Inflammatory macrophage (primary cell): Measurements from ENCODE around the gene ATG101.

Experiments used
- DNase-seq, 2 donors: peaks; one replicate each; pipeline ENCODE4 v3.0.0-alpha.2; 2020 to 2022

Gene ATG101

DNA sequence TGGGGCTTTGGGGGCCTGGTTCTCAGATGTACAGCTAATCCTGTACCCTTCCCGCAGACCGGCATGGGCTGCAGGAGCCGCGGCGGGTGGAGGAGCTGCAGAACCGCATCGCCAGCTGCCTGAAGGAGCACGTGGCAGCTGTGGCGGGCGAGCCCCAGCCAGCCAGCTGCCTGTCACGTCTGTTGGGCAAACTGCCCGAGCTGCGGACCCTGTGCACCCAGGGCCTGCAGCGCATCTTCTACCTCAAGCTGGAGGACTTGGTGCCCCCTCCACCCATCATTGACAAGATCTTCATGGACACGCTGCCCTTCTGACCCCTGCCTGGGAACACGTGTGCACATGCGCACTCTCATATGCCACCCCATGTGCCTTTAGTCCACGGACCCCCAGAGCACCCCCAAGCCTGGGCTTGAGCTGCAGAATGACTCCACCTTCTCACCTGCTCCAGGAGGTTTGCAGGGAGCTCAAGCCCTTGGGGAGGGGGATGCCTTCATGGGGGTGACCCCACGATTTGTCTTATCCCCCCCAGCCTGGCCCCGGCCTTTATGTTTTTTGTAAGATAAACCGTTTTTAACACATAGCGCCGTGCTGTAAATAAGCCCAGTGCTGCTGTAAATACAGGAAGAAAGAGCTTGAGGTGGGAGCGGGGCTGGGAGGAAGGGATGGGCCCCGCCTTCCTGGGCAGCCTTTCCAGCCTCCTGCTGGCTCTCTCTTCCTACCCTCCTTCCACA lies 11.0 kb upstream of the ATG101 start:
- DNase-seq: no peak

DNA sequence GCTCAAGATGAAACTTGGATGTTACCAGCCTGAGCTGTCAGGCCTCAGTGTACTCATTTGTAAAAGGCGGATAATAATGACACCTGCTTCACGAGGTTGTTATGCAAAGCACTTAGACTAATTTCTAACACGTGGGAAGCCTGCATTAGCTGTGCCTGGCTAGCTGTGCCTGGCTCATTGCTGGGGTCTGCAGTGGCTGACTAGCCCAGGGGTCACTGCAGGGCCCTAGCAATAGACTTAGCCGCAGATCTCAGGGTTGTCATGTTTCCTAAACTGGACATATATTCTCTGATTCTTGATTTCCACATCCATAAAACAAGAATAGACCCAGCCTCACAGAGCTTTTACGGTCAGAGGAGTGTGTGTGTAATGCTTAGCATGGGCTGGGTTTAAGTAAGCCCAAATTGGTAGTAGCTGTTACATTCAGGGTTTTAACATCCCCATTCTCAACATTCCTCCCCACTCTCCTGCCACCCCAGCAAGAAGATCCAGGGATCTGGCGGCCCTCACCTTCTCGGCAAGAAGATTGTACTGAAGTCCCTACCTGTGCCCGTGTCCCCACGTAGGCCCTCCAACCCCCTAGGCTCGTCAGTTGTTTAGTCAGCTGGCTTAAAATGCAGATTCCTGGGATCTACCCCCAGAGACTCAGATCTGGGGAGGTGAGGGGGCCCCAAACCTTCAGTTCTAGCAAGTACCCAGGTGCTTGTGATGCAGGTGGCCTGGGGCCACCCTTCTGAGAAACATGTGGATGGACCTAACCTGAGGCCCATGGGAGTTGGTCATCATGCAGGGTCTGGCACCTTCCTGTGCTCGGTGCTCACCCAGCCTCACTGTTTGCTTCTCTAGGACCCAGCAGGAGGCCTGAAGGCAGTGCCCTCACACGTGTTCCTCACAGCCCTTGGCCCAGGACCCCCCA lies 9.9 kb upstream of the ATG101 start:
- no peak for DNase-seq

DNA sequence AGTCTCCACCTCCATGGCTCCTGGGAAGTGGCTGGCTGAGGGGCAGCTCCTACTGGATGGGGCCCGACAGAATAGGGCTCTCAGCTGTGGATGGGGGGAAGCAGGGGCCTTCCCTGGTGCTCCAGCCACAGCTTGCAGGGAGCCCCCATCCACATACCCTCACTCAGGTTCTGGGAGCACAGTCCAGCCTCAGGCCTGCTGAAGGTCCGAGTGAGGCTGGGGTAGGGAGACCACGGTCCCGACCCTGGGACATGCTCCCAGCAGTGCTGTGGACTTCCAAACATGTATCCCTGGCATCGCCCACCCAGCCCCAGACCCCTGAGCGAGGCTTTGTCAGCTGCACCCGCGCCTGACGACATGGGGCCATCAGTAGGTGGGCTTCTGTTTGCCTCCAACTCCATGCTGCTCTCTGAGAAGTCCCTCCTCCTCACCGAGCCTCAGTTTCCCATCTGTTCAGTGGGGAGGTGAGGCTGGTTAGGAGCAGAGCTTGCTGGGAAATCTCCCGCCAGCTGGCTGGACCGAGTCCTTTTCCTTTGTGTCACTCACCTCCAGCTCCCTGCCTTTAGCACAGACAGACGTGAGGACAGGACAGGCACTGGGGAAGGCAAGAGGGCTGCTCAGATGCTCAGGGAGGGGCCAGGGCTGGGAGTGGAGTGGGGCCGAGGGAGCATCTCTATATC lies 9.1 kb upstream of the ATG101 start:
- DNase-seq: no peak

DNA sequence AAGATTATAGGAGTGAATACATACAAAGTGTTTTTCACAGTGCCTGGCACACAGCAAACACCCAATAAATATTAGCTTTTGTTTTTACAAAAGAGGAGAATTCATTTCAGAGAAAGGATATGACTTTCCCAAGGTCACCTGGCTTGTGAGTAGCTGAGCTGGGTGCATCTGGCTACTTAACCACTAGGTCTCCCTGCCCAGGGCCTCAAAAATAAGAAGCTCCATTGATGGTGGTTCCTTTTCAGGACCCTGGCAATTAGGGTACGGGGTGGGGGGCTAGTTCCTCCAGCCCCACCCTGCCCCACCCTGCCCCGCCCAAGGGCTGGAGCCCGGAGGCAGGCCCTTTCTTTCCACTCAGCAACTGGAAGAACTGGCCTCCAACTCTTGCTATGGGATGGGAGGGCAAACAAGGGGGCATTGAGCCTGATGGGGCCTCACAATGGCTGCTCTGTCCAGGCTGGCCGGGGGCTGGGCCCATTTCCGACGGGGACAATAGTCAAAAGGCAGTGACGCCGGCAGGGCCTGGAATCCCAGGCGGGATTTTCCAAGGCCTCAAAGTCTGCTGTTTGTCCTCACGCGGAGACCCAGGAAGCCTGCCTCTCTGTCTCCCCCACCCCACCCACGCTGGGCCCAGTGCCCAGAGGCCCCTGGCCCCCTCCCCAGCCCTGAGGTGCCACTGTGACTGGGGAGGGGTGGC lies 8.2 kb upstream of the ATG101 start:
- no peak for DNase-seq

DNA sequence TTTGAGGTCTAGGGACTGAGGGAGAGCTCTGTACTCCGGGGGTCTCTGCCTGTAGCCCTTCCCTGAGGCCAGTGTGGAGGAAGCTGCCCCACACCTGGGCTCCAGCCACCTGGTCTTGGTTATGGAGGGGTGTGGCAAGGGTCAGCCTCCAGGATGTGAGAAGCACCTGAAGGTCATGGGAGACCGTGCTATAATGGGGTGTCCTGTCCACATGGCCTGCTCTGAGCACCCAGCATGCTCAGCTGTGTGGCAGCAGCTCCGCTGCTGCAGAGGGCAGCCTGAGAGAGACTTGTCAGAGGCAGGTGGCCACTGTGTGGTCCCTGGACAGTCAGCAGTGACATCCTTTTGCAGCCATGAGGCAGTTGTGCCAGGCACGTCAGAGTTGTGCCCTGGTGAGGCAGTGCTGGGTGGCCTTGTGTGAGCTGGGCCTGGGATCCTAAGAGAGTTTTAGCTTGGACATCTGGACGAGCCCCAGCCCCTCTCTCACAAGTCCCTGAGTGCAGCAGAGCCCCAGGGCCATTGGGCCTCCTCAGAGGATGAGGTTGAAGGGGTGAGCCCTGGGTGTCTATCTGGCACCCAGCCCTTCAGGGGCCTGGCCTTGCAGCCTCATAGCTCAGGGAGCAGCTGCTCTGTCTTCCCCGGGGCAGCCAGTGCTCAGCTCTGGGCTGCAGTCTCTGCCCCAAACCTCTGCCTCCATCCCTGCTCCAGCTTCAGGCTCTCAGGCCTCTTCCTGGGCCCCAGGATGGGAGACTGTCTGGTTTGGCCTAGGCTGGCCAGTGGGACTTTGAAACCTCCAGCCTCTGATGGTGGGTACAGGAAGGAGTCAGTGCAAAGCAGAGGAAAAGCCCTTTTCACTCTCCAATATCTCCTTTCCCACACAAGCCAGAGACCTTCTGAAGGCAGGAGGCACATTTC lies 7.4 kb upstream of the ATG101 start:
- DNase-seq: no peak

DNA sequence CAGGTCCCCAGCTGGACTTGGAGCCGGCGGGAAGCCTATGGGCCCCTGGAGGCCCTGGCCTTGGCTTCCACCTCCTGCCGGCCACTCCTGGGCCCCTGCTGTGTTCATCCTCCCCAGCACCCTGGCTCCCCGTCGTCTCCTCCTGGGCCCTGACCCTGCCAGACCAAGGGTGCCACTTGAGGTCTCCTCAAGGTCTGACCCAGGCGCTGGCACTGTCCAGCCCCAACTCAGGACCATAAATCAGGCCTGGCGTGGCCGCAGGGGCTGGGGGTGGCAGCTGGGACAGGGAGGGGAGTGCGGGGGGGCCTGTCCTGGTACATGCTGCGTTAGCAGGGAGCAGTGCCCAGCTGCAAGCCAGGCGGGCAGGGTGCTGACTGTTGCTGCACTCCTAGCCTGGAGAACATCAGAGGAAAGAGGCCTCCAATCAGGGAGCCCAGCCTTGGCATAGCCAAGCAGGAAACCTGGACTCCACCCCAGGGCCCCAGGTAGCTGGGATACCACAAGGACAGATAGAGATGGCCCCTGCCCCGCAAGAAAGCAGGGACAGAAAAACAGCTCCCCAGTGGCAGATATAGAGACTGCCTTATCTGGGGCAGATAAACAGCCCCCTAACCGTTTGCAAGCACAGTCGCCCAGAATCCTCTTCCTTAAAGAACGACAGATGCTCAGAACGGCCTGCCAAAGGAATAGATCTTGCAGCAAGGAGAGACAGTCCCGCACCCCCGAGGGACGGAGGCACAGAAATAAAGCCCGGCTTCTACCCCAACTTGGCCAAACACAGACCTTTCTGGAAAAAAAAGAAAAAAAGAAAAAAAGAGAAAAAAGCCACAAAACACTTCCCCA lies 6.5 kb upstream of the ATG101 start:
- DNase-seq: no peak

DNA sequence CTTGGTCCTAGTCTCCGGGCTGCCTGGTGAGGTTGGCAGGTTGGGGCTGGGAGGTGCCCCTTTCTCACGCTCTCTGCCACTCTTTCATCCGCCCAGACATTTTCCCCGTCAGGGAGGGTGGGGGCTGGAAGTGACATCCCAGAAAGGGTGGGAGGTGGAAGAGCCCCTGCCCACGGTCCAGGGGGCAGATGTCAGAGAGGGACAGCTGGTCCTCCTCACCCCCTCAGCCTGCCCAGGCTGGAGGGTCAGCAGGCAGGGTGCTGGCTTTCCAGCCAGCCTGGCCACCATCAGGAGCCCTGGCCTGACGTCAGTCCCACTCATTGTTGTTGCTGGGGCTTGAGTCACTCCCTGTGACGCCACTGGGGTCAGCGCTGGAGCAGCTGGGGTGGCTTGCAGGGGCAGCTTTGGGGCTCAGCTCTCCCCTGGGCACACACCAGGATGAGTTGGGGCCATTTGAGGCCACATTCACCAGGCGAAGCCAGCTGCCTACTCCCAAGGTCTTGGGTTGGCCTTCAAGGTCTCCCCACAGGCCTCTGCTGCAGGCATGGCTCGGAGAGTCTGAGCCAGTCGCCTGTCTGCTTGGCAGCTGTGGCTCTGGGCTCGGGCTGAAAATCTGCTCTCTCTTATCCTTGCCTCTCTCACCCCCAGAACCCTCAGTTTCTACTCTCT lies 5.7 kb upstream of the ATG101 start:
- no peak for DNase-seq

DNA sequence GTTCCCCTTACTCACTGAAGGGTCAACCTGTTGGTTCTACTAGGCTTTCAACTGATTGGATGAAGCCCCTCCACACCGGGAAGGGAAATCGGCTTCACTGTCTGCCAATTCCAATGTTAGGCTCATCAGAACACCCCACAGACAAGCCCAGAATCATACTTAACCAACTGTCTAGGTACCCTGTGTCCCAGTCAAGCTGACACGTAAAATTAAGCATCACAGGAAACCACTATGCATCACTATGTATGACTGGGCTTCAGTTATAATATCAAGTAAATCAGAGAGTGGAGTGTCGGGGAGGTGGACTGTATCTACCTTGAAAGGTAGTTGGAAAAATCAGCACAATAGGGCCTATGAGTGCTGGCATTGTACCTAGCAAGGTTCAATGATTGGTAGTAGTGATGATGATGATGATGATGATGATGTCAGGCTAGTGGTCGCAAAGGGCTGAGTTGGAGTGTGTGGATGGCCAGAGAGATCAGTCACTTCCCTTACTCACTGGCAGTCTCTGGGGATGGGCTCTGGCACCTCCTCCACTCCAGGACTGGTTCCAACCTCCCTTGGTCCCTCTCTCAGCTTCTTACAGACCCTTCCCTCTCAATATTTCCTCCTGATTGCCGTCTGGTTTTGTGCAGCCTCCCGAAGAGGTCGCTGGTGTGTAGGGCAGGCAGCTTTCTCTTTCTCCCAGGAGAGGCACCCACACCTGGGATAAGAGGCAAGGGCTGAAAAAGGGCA lies 3.3 kb upstream of the ATG101 start:
- no peak for DNase-seq

DNA sequence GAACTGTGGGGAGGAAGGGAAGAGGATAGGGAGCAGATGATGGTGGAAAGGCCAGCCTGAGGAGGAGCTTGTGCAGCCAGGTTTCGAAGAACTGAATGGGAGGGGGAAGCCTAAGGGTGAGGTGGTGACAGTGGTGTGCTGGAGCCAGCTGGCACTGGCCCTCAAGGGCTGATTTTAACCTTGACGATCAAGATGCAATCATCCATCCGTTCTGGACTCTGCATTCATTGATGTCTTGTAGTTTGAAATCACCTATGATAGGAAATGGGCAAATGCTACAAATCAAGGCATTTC lies 2.8 kb upstream of the ATG101 start:
- no peak for DNase-seq

DNA sequence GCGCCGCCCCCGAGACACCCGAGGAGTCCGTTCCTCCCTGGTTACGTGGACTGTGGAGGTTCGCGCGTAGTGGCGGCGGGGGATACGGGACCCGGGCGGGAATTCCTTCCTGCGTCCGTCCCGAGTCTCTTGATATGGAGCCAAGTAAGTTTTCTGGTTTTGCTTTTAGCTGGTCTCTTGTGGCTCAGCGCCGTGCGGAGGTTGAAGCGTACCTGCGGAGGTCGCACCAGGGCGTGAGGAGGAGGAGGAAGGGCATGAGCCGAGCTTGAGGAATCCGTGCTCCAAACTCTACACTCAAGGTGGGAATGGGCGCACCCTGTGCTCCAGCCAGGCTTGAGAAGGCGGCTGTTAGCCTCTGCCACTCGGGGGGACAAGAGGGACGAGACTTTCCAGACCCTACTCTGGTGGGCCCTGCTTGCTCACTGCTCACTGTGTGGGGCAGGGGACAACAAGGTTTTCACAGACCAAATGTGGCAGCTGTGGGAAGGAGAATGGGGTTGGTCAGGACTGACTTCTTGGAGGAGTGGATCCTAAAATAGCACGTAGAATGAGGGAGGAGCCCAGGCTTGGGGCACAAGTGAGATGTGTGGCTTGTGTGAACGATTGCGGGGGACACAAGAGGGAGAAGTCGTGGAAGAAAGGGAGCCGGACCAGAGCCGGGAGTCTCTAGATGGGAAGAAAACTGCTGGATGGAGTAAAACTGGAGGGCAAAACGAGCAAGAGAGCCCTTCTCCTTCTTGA lies 577 bp downstream of the ATG101 start:
- DNase-seq: no peak

DNA sequence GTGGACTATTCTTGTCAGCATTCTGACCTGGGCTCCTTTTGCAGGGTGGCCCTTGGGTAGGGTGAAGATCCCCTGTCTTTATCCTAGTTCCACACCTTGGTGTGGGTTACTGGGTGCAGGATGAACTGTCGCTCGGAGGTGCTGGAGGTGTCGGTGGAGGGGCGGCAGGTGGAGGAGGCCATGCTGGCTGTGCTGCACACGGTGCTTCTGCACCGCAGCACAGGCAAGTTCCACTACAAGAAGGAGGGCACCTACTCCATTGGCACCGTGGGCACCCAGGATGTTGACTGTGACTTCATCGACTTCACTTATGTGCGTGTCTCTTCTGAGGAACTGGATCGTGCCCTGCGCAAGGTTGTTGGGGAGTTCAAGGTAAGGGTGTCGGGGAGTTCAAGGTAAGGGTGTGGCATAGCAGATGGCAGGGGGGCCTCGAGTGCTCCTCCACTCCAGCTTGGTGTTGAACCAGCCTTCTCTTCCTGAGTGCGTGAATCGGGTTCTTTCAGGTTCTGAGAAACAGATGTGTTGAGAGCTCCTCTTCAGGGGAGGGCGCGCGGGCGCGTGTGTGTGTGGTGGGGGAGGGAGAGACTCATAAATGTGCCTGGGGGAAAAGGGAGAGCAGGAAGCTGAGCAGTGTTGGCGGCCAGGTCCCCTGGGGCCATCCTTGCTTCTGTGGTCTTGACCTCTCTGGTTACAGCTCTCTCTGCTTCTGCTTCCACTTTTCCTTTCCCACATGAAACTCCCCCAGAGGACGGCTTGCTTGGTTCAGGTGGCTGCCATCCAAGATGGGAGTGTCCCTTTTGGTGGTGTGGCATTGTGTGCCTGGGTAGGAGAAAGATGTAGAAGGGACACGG lies 4.0 kb downstream of the ATG101 start:
- DNase-seq: no peak

DNA sequence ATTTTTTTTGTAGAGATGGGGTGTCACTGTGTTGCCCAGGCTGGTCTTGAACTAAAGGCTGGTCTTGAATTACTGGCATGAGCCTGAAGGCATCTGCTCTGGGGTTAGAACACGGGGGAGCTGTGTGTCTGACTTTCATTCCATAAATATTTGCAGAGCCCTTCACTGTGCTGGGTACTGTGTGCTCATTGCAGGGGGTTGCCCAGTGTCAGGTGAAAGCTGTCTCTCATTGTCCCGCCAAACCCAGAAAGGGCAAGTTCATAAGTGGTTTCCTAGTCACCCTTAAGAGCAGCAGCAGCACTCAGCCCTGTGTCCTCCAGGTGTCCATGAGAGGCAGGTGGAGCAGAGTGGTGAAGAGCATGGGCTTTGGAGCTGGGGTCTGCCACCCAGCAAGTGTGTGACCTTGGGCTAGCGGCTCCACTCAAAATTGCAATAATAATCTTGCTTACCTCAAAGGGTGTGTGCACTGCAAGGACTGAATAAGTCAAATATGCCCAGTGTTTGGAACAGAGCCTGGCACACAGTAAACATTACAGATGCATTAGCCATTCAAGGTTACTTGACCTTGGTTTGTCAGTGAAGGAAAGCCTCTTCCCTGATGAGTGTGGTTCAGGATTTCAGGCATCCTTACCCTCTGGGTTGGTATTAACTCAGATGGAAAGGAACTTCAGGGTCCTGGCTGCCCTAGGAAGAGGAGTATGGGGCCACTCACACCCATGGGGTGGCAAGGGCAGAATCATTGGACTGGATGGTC lies 5.4 kb downstream of the ATG101 start:
- no peak for DNase-seq

DNA sequence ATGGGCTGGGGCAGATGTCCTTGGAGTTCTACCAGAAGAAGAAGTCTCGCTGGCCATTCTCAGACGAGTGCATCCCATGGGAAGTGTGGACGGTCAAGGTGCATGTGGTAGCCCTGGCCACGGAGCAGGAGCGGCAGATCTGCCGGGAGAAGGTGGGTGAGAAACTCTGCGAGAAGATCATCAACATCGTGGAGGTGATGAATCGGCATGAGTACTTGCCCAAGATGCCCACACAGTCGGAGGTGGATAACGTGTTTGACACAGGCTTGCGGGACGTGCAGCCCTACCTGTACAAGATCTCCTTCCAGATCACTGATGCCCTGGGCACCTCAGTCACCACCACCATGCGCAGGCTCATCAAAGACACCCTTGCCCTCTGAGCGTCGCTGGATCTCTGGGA lies 7.0 kb downstream of the ATG101 start:
- DNase-seq: no peak

DNA sequence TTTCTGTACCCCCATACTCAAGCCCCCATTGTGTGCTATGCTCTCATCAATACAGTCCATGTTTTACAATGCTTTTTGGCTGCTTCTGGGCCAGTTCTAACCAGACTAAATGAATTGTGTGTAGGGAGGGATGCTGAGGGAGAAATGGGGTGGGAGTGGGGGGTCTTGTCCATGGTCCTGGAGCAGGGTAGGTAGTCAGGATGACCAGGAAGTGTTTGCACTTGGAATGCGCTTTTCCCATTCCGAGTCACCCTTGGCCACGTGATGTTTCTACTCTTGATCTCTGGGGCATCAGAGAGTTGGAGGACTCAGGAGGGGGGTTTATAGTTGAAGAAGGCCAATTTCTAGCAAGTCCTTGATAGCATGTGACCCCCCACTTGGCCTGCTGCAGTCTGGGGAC lies 8.5 kb downstream of the ATG101 start:
- no peak for DNase-seq

DNA sequence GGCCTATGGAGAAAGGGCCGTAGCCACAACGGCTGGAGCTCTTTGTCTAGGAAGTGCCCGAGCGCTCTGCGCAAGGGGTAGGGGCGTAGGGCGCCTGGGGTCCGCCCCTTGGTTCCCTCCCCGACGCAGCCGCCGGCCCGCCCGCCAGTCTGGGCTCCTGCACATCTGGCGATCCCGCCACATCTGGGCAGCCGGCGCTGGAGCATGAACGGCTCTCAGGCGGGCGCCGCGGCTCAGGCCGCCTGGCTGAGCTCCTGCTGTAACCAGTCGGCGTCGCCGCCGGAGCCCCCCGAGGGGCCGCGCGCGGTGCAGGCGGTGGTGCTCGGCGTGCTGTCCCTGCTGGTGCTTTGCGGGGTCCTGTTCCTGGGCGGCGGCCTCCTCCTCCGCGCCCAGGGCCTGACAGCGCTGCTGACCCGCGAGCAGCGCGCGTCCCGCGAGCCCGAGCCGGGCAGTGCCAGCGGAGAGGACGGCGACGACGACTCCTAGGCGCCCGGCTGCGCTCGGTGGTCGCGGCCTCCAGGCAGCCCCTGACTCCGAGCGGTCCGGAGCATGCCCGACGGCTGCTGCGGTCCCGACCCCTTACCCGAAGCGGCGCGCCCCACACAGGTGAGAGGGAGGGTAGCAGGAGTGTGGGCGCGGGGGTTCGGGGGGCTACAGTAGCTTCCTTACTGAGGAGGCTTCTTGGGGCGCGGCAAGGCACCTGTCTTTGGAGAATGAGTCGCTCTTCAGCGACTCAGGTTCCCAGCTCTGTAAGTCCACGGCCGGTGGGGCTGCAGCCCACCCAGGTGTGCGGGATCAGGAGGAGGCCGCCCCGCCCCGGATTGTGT lies 10.0 kb downstream of the ATG101 start, which contains the start of gene SMIM41:
Gene SMIM41, plus strand, starts transcription at position 129 of the 827 bp plus-strand sequence. Its CDS starts 76 bp downstream, at position 205.
- DNase-seq: no peak
